HepG2 (cell line): ENCODE measurements around the gene THRSP. TPM values are rescaled to one million over a fixed set of nuclear protein-coding genes. Genes with fewer than 3 reads are reported as not detected.

Source experiments
- ATF1 ChIP-seq: IDR thresholded peaks from 2 replicates; pipeline ENCODE4 v1.6.1; 2016; ENCODE audit warnings: mild to moderate bottlenecking, control low read depth
- FUBP1 ChIP-seq: sonication (generic); formaldehyde crosslinking; IDR thresholded peaks from 2 replicates; pipeline ENCODE4 v1.5.1; 2020; ENCODE audit warnings: missing genetic modification reagents, mild to moderate bottlenecking, borderline replicate concordance
- GPBP1L1 ChIP-seq: sonication (generic); formaldehyde crosslinking; IDR thresholded peaks from 2 replicates; pipeline ENCODE4 v1.5.0; 2020; ENCODE audit warnings: mild to moderate bottlenecking, missing genetic modification reagents
- MAFF ChIP-seq: IDR thresholded peaks from 2 replicates; pipeline ENCODE4 v1.6.1; 2011; ENCODE audit warnings: low read depth, low read length, improper control_type of control experiment
- MYC ChIP-seq: sonication (generic); formaldehyde crosslinking; IDR thresholded peaks from 2 replicates; pipeline ENCODE4 v1.9.0; 2021; ENCODE audit warnings: missing genetic modification reagents, borderline replicate concordance
- NCOA5 ChIP-seq: sonication (generic); formaldehyde crosslinking; IDR thresholded peaks from 2 replicates; pipeline ENCODE4 v1.4.0; 2020; ENCODE audit warnings: missing genetic modification reagents
- NFATC3 ChIP-seq: sonication (generic); formaldehyde crosslinking; IDR thresholded peaks from 2 replicates; pipeline ENCODE4 v1.5.1; 2020; ENCODE audit warnings: mild to moderate bottlenecking, missing genetic modification reagents
- NR0B2 ChIP-seq: sonication (generic); formaldehyde crosslinking; IDR thresholded peaks from 2 replicates; pipeline ENCODE4 v1.4.0; 2020; ENCODE audit warnings: mild to moderate bottlenecking, missing genetic modification reagents
- PITX1 ChIP-seq: sonication (generic); formaldehyde crosslinking; IDR thresholded peaks from 2 replicates; pipeline ENCODE4 v1.5.1; 2020; ENCODE audit warnings: mild to moderate bottlenecking, missing genetic modification reagents
- RXRB ChIP-seq: IDR thresholded peaks from 2 replicates; pipeline ENCODE4 v1.6.1; 2016; ENCODE audit warnings: borderline replicate concordance, missing genetic modification reagents, missing compliant biosample characterization
- SMAD3 ChIP-seq: sonication (generic); formaldehyde crosslinking; IDR thresholded peaks from 2 replicates; pipeline ENCODE4 v1.4.0; 2020; ENCODE audit warnings: missing genetic modification reagents
- TIGD3 ChIP-seq: sonication (generic); formaldehyde crosslinking; IDR thresholded peaks from 2 replicates; pipeline ENCODE4 v1.5.1; 2020; ENCODE audit warnings: mild to moderate bottlenecking, missing genetic modification reagents, borderline replicate concordance
- UBTF ChIP-seq: sonication (generic); formaldehyde crosslinking; IDR thresholded peaks from 2 replicates; pipeline ENCODE4 v1.4.0; 2020; ENCODE audit warnings: mild to moderate bottlenecking, missing genetic modification reagents
- ZBTB42 ChIP-seq: sonication (generic); formaldehyde crosslinking; IDR thresholded peaks from 2 replicates; pipeline ENCODE4 v1.5.0; 2020; ENCODE audit warnings: mild to moderate bottlenecking, missing genetic modification reagents
- ZNF230 ChIP-seq: sonication (generic); formaldehyde crosslinking; IDR thresholded peaks from 2 replicates; pipeline ENCODE4 v1.4.0; 2020; ENCODE audit warnings: mild to moderate bottlenecking, missing genetic modification reagents
- ZNF362 ChIP-seq: sonication (generic); formaldehyde crosslinking; IDR thresholded peaks from 2 replicates; pipeline ENCODE4 v1.4.0; 2020; ENCODE audit warnings: missing genetic modification reagents, mild to moderate bottlenecking, borderline replicate concordance
- ZSCAN31 ChIP-seq: sonication (generic); formaldehyde crosslinking; IDR thresholded peaks from 2 replicates; pipeline ENCODE4 v1.5.0; 2020; ENCODE audit warnings: low read depth, mild to moderate bottlenecking, missing genetic modification reagents
- polyA plus RNA-seq, 8 experiments: library from polyadenylated mRNA; depleted of rRNA in 3 of 8; stranded (reverse) in 7 of 8; unstranded in 1 of 8; fragments of >200 nt; fragmentation: Illumina TruSeq in 4 of 8; extraction: Trizol in 4 of 8; gene quantifications; 2 replicates each; pipeline versions ENCODE4 v1.2.1 to v1.2.3, GENCODE V29; 2011 to 2016; ENCODE audit warnings: low read depth in 4 of 8, missing spikeins in 1 of 8, mixed read lengths in 1 of 8; ENCODE audit not compliant: insufficient read depth in 1 of 8
- total RNA-seq, 5 experiments: library from RNA; depleted of rRNA; stranded (reverse); fragments of >200 nt; fragmentation: Illumina TruSeq; extraction: Trizol; gene quantifications; 2 replicates each; pipeline ENCODE4 v1.2.3, GENCODE V29; 2016; ENCODE audit warnings: low read depth in 1 of 5
- TF ChIP-seq, protein P1 (sequence below): conservative IDR thresholded peaks from 2 replicates; pipeline ENCODE4 v1.6.1; 2018; ENCODE audit warnings: missing genetic modification reagents

THRSP gene
- total and polyA plus RNA-seq, 2 of the 13 experiments (the other 11 are each of a cell fraction or from before 2014, with no cell fraction given) = 0.13 to 0.58 TPM

DNA sequence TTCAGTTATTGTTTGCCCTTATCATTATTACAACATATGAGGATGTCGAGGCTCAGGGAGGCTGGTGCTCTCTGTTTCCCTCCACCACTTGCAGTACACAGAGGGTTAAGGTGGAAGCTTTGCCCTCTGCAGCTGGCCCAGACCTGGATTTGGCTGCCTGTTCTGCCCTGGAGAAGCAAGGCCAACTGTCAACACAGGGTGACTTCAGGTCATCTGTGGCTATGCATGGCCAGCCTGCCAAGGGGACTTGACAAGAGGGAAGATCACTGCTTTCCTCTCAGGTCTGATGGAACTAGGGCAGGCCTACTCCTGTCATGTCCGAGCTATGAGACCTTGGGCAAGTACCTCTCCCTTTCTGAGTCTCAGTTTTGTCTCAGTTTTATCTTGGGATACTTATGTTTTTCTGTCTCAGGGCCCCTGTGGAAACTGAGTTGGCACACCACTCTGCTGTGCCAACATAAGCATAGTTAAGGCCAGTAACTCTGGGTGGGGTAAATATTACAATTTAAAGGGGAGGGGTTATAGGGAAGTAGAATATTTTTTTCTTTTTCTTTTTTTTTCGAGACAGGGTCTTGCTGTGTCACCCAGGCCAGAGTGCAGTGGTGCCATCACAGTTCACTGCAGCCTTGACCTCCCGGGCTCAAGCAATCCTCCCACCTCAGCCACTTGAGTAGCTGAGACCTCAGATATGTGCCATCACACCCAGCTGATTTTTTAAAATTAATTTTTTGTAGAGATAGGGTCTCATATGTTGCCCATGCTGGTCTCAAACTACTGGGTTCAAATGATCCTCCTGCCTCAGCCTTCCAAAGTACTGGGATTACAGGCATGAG is 2.4 kb upstream of the THRSP start (continued):
- no peak for TF ChIP-seq UBTF
- no peak for TF ChIP-seq ZBTB42 (CRISPR knock-in tag)
- TF ChIP-seq PITX1 = peak; percentile 69
- TF ChIP-seq NFATC3 = no peak
- TF ChIP-seq, protein P1, sequence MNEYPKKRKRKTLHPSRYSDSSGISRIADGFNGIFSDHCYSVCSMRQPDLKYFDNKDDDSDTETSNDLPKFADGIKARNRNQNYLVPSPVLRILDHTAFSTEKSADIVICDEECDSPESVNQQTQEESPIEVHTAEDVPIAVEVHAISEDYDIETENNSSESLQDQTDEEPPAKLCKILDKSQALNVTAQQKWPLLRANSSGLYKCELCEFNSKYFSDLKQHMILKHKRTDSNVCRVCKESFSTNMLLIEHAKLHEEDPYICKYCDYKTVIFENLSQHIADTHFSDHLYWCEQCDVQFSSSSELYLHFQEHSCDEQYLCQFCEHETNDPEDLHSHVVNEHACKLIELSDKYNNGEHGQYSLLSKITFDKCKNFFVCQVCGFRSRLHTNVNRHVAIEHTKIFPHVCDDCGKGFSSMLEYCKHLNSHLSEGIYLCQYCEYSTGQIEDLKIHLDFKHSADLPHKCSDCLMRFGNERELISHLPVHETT (CRISPR knock-in tag) = no peak
- 0 out of 2 replicates have a peak, but pooled peaks have one; percentile 37 for TF ChIP-seq ZSCAN31 (CRISPR knock-in tag)
- TF ChIP-seq ZNF362 = peak; percentile 57; the same call in 1 of the 2 replicates
- peak; percentile 40; the same call in 1 of the 2 replicates for TF ChIP-seq MYC (CRISPR knock-in tag)
- no peak for TF ChIP-seq ZNF230 (CRISPR knock-in tag)
- TF ChIP-seq TIGD3 (CRISPR knock-in tag) = no peak
- no peak for TF ChIP-seq GPBP1L1 (CRISPR knock-in tag)
- TF ChIP-seq FUBP1 (CRISPR knock-in tag) = no peak
- TF ChIP-seq SMAD3 (CRISPR knock-in tag) = no peak
- no peak for TF ChIP-seq NCOA5 (CRISPR knock-in tag)
- TF ChIP-seq ATF1 (CRISPR knock-in tag) = no peak
- TF ChIP-seq MAFF = no peak
- TF ChIP-seq NR0B2 (CRISPR knock-in tag) = no peak
- peak; percentile 96 for TF ChIP-seq RXRB
